ENCODE measurements around the gene SCARB1. TPM values are rescaled to one million over a fixed set of nuclear protein-coding genes. Genes with fewer than 3 reads are reported as not detected.
A peak's percentile ranks its signal among the peaks of the same experiment; 100 is the strongest.

SCARB1 gene
- total RNA-seq, 4 donors from 2014 or later: 8.3 to 24.1 (median 13.0) TPM

DNA sequence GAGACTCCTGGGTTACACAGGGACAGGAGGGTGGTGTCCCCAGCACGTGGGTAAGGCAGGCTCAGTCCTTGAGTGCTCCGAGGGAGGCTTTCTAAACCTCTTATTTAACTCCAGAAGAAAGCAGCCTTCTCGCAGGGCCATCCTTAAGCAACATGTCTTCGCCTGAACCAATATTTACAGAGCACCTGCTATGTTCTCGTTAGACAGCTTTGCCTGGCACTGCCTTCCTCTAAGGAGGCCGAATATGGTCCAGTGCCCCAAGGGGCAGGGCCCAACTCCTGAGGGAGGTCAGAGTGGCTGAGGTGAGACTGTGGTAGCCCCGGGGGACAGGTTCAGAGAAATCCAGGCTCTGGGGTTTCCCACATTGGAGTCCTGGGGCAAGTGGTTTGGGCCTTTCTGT lies 2.1 kb upstream of the SCARB1 start:
- 70% methylated on average over 4 of the region's 7 CpGs for WGBS
- Histone ChIP-seq H3K4me1 (peaks cover 15 to 32% (median 25%) of the 10 kb centered on the region in 4 donors), H3K4me3 (no peak overlapping the region), H3K27ac (replicated peaks in 1 of 4) (no peak overlapping the region), H3K27me3 (no peaks in the 10 kb centered on the region), H3K9me3 (no peaks in the 10 kb centered on the region), H3K36me3 (no peaks in the 10 kb centered on the region)
- TF ChIP-seq CTCF (IDR thresholded peaks at IDR 0.05): no peak
- no peak for TF ChIP-seq POLR2AphosphoS5 (IDR thresholded peaks at IDR 0.05)
- TF ChIP-seq EP300 (IDR thresholded peaks at IDR 0.05): no peak
- intact Hi-C loops (cut with DNase I): no loop called here
- no peak for DNase-seq (ENCODE audit: extremely low spot score)

- intact Hi-C loops (cut with DNase I): no loop called here
- Histone ChIP-seq H3K4me1 (peaks cover 15 to 32% (median 25%) of the 10 kb centered on the region in 4 donors), H3K27me3 (no peaks in the 10 kb centered on the region), H3K36me3 (no peaks in the 10 kb centered on the region), H3K27ac (replicated peaks in 1 of 4) (peak overlapping the region; percentile 31 to 76 (median 68)), H3K9me3 (no peaks in the 10 kb centered on the region), H3K4me3 (peak overlapping the region; percentile 69 to 86 (median 83))
- WGBS: 93% methylated on average over 13 of the region's 14 CpGs
- no peak for TF ChIP-seq CTCF (IDR thresholded peaks at IDR 0.05)
- TF ChIP-seq POLR2AphosphoS5 (IDR thresholded peaks at IDR 0.05): no peak
- no peak for TF ChIP-seq POLR2A (IDR thresholded peaks at IDR 0.05; ENCODE audit: low read depth)
- no peak for TF ChIP-seq EP300 (IDR thresholded peaks at IDR 0.05)
- no peak for DNase-seq (ENCODE audit: extremely low spot score)
These were observed 675 bp upstream of the SCARB1 start for GRCh38 chr12:124864326-124864752.

- no peaks in the 10 kb centered on the region for H3K27me3 ChIP-seq
- H3K9me3 ChIP-seq: no peaks in the 10 kb centered on the region
- intact Hi-C loops (cut with DNase I): no loop called here
- peak overlapping the region; percentile 45 to 76 (median 68) for H3K27ac ChIP-seq (replicated peaks in 1 of 4)
- no peaks in the 10 kb centered on the region for H3K36me3 ChIP-seq
- peak in 1 of 2 donors; percentile 15 for TF ChIP-seq POLR2AphosphoS5 (IDR thresholded peaks at IDR 0.05)
- TF ChIP-seq POLR2A (IDR thresholded peaks at IDR 0.05; ENCODE audit: low read depth): no peak
- no peak for TF ChIP-seq CTCF (IDR thresholded peaks at IDR 0.05)
- no peak for TF ChIP-seq EP300 (IDR thresholded peaks at IDR 0.05)
- H3K4me1 ChIP-seq: peaks cover 15 to 32% (median 25%) of the 10 kb centered on the region in 4 donors
- H3K4me3 ChIP-seq: peak overlapping the region; percentile 69 to 86 (median 83)
- 32% methylated on average over 18 of the region's 22 CpGs for WGBS
- DNase-seq (ENCODE audit: extremely low spot score): no peak
These were observed 772 bp downstream of the SCARB1 start for GRCh38 chr12:124862768-124863415.

DNA sequence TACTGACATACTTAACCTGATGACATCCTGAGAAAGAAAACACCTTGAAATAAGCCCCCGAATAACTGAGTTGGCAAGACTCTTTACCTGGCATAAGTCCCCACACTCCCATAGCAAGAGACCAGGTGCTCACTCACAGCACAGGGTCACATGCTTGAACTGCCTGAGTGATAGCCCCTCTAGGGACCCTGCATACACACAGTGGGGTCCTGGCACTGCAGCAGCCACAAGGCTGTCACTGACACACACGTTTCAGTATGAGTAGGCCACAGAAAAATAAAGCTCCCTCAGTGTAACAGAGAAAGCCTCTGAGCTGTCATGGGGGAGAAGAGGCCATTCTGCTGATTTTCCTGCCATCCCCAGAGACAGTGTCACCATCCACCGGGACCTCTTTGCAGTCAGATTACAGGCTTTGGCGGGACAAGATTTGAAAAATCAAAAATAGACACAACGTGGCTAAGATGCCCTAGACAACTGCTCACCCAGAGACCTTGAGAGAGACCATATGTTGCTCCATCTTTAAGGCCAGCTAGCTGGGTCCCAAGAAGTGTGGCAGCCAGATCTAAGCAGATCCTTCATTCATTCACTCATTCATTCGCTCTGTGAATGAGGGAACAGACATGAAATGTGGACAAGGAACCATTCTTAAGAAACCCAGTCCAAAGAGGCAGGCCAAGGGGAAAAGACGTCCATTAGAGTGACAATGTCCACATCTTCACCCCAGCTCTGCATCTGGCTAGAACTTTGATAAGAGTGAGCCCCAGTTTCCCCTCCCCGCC lies 1.6 kb downstream of the SCARB1 start:
- intact Hi-C loops (cut with DNase I): no loop called here
- H3K4me1 ChIP-seq: peaks cover 15 to 32% (median 26%) of the 10 kb centered on the region in 4 donors
- no peak overlapping the region for H3K27ac ChIP-seq (replicated peaks in 1 of 4)
- H3K4me3 ChIP-seq: peak overlapping the region in 2 of 4 donors; percentile 69 to 82
- no peak for DNase-seq (ENCODE audit: extremely low spot score)
- no peaks in the 10 kb centered on the region for H3K36me3 ChIP-seq
- no peak for TF ChIP-seq CTCF (IDR thresholded peaks at IDR 0.05)
- TF ChIP-seq EP300 (IDR thresholded peaks at IDR 0.05): no peak
- no peak for TF ChIP-seq POLR2AphosphoS5 (IDR thresholded peaks at IDR 0.05)
- no peak for TF ChIP-seq POLR2A (IDR thresholded peaks at IDR 0.05; ENCODE audit: low read depth)
- H3K27me3 ChIP-seq: no peaks in the 10 kb centered on the region
- 81% methylated on average over 8 of the region's 8 CpGs for WGBS
- no peaks in the 10 kb centered on the region for H3K9me3 ChIP-seq

Data from esophagus muscularis mucosa (tissue), 4 donors.